ENCODE results near the gene CLINT1.

- no peak for TF ChIP-seq CTCF (IDR thresholded peaks at IDR 0.05)
- no peak for TF ChIP-seq POLR2A (IDR thresholded peaks at IDR 0.05)
Measured at GRCh38 chr5:157741131-157741530, 117.8 kb downstream of the CLINT1 start.

All from breast epithelium (tissue), 3 donors.